ENCODE results near the gene RAD51B.

- TF ChIP-seq POLR2A (IDR thresholded peaks at IDR 0.05), result no peak
- TF ChIP-seq CTCF (IDR thresholded peaks at IDR 0.05), result no peak
- no peak for TF ChIP-seq POLR2AphosphoS5 (IDR thresholded peaks at IDR 0.05)
Measured at GRCh38 chr14:67933266-67933665, 113.7 kb downstream of the RAD51B start.
